HPDE6-E6E7 (cell line): ENCODE results near the gene CLSTN2.

Experiments used
- DNase-seq: peaks from one replicate; pipeline ENCODE4 v3.0.0; 2011; ENCODE audit warnings: missing footprints; ENCODE audit errors: extremely low spot score

The CLSTN2 gene

GRCh38 chr3:140236836-140237501, 302.0 kb downstream of the CLSTN2 start:
- DNase-seq, result no peak

DNA sequence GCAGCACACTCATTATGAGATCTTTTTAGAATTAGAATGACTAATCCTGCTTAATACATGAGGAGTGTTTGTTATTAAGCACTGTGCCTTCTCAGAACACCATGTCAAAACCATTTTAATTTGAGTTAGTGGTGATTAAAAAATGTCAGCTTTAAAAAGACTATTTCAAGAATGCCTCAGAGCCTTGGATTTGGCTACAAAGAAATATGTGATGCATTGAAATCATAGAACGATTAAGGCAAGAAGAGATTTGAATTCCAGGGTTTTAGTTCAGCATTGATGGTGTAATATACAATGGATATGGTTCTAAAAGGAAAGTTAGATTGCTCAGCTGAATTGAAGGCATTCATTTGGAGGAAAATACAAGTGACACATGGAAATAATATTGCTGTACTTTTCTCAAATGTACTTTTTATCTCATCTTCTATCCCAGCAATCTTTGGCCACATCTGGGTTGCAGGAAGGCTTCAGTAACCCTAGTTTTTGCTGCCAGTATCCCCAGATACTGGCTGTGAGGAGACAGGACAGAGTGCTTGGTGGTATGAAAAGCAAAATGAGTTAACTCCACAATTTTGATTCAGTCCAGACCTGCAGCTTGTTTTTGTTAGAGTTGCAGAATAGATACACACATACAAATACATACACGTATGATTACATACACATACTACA, 303.8 kb downstream of the CLSTN2 start:
- no peak for DNase-seq

GRCh38 chr3:140242818-140243276, 307.9 kb downstream of the CLSTN2 start:
- DNase-seq, result no peak

DNA sequence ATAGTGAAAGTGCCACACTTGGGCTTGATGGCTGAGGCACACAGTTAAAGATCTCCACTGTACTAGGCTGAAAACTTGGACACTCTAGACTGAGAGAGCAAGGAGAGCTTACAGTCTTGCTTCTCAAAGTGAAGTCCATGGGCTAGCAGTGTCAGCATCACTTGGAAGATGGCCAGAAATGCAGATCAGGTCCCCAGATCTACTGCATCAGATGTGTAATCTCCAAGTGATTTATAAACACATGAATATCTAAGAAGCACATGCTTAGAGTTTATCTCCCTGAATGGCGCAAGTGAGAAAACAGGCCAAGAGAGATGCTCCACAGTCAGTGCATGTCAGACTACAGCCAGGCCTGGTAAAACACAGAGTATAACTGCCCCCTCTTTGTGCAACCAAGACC, 308.6 kb downstream of the CLSTN2 start:
- DNase-seq, result no peak

DNA sequence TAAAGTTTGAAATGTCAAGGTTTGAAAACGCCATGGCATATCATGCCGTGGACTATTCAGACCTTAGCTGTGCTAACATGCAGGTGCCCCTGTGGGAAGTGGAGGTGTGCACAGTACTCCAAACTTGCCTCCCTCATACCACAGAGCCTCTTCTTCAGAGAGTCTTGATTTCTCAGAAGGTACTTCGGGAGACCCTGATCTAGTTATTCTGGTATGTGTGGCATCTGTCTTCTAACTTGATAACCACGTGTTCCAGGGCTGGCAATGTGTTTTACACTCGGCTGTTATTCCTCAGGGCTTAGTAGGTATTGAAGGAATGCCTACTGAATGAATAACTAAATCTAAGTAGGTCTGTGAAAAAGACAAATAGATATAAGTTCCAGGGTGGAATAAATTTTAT, 309.9 kb downstream of the CLSTN2 start:
- DNase-seq, result no peak

DNA sequence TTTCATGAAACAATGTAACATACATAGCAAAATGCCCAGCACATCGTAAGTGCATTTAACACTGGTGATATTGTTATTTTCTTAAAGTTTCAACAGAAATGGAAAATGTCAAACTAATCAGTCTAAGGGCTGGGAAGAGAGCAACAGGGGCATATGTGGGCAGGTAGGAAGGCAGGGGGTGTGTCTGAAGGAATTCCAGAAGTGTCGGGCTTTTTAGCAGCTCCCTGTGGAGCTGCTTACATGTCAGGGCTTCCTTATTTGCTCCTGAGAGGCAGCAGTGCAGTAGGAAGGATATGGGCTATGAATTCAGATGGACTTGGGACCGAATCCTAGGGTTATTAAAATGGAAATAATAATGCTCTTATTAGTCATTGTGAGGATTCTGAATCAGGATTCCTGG, 311.6 kb downstream of the CLSTN2 start:
- no peak for DNase-seq

GRCh38 chr3:140247775-140248174, 312.8 kb downstream of the CLSTN2 start:
- DNase-seq, result no peak

- DNase-seq, result no peak
Observed at GRCh38 chr3:140249188-140249587, 314.2 kb downstream of the CLSTN2 start.

DNA sequence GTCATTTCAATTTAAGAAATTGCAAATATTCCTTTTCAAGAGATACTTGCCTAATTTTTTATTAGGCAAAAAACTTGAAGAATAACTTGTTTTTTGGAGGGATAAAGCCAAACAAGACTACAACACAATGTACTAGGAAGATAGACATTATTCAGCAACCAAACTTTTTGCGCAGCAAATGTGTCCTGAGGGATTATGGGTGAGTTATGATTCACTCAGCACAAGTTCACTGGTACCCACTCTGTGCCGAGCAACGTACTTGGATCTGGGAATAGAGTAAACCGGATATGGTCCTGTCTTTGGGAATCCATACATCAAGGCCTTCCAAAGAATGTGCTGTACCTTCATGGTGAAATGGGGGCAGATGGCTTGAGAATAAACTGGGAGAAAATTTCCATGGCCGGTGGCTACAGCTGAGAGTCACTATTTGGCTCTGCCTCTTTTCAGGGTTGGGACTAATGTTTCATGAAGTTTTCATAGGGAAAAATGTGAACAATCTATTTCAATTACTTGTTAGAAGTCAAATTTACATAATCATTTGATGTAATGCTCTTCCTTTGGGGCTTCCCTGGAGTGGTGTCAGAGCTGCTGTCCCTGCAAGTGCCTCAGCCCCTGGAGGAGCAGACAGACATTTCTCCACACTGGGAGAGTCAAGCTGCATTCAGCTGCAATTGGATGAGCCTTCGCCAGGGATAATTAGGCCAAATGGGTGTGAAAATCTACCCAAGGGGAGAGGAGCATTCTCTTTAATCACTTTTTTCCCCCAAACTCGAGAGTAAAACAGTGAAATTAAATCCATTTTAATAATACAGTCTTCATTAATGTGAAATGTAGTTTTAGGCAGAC, 315.2 kb downstream of the CLSTN2 start:
- no peak for DNase-seq

GRCh38 chr3:140250945-140251344, 316.0 kb downstream of the CLSTN2 start:
- no peak for DNase-seq

GRCh38 chr3:140251678-140252077, 316.7 kb downstream of the CLSTN2 start:
- no peak for DNase-seq

- DNase-seq, result no peak
Observed at GRCh38 chr3:140252812-140253656, 318.0 kb downstream of the CLSTN2 start.

GRCh38 chr3:140258222-140258724, 323.3 kb downstream of the CLSTN2 start:
- DNase-seq, result no peak

- no peak for DNase-seq
Observed at GRCh38 chr3:140265302-140265701, 330.3 kb downstream of the CLSTN2 start.

- DNase-seq, result no peak
Observed at GRCh38 chr3:140268103-140268502, 333.1 kb downstream of the CLSTN2 start.

- no peak for DNase-seq
Observed at GRCh38 chr3:140268610-140269009, 333.6 kb downstream of the CLSTN2 start.

DNA sequence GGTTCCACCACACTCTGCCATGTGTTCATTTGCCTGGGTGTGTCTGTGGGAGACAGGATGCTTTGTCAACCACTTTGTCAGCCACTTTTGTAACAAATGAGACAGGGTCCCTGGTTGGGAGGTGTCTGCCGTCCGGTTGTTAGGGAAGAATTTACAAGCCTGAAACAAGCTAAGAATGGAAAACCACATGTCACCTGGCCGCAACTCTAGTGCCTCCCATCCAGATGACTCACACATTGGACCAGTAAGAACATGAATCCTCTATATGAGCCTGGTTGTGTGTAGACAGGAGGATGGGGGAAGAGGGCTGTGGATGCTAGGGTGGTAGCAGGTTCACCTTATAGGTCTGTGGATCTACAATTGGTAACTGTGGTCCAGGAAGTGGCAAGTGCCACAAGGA, 335.3 kb downstream of the CLSTN2 start:
- DNase-seq, result no peak

GRCh38 chr3:140273542-140274195, 338.7 kb downstream of the CLSTN2 start:
- DNase-seq, result no peak

DNA sequence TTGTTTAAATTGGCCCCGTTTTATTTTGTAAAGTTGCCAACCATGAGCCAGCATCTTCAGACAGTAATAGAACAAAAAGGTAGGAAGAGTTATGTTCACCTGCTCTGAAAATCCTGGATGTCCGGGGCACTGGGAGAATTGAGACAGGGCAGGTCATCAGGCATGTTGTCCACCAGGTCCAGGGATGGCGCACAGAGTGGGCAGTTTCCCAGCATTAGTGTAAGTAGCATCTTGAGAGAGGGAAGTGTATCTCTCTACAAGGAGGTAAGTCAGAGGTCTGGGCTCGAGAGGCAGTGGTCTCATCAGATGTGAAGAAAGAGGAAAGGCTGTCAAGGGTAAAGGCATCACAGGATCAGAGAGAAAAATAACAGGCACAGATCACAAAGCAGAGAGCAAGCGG, 339.4 kb downstream of the CLSTN2 start:
- DNase-seq, result no peak

DNA sequence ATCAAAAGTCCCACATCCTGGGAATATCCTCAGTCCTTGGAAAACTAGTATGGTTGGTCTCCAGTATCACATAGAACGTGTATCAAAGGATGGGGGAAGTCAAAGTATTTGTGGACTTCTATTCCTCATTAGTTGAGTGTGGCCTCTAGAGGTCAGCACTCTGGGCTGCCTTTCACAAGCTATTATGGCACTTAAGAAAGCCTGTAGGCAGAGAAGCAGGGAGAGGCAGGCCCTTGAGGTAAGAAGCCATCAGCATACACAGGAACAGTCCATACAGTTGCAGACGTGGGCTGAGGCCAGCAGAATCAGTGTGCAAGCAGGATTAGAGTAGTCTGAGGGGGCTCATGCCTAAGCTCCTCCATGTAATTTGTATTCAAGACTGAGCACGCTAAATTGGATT, 341.7 kb downstream of the CLSTN2 start:
- no peak for DNase-seq

GRCh38 chr3:140277886-140278285, 342.9 kb downstream of the CLSTN2 start:
- DNase-seq, result no peak
